Urinary bladder (tissue), 4 donors: ENCODE data around the gene PPP2R5C. TPM values are rescaled to one million over a fixed set of nuclear protein-coding genes. Genes with fewer than 3 reads are reported as not detected.

ENCODE experiments used
- DNase-seq: peaks from one replicate; pipeline ENCODE4 v3.0.0-alpha.2; 2015; ENCODE audit errors: extremely low spot score
- H3K27ac ChIP-seq: one replicate; pipeline ENCODE4 v1.5.1; 2013; ENCODE audit warnings: low read depth, mild to moderate bottlenecking, moderate library complexity
- H3K36me3 ChIP-seq: one replicate; pipeline ENCODE4 v1.6.1; 2013; ENCODE audit warnings: mild to moderate bottlenecking, moderate library complexity; ENCODE audit not compliant: insufficient read depth
- H3K4me1 ChIP-seq: one replicate; pipeline ENCODE4 v1.6.1; 2013; ENCODE audit warnings: mild to moderate bottlenecking, moderate library complexity; ENCODE audit not compliant: insufficient read depth
- H3K4me3 ChIP-seq: one replicate; pipeline ENCODE4 v1.5.1; 2013; ENCODE audit warnings: low read depth, low read length
- WGBS: extraction: QIAGEN DNeasy Blood & Tissue Kit; methylation state at CpG from one replicate; pipeline ENCODE4 v1.1.7; 2013; 5-methylcytosine and 5-hydroxymethylcytosine counted together
- polyA plus RNA-seq: library from polyadenylated mRNA; stranded (reverse); fragments of 200-250 nt; gene quantifications from one replicate; pipeline ENCODE4 v1.2.3, GENCODE V29; 2013
- small RNA-seq: library from RNA; depleted of rRNA; stranded (forward); fragments of <200 nt; gene quantifications from one replicate; pipeline ENCODE3, GENCODE V24; 2014
- total RNA-seq: library from RNA; depleted of rRNA; stranded (reverse); fragments of >200 nt; gene quantifications from one replicate; pipeline ENCODE4 v1.2.3, GENCODE V29; 2014
- donor health status: healthy with polysubstance abuse.
- donor health status: healthy.

The PPP2R5C gene
- total and polyA plus RNA-seq, 2 donors, result 85.4 to 118 TPM

DNA sequence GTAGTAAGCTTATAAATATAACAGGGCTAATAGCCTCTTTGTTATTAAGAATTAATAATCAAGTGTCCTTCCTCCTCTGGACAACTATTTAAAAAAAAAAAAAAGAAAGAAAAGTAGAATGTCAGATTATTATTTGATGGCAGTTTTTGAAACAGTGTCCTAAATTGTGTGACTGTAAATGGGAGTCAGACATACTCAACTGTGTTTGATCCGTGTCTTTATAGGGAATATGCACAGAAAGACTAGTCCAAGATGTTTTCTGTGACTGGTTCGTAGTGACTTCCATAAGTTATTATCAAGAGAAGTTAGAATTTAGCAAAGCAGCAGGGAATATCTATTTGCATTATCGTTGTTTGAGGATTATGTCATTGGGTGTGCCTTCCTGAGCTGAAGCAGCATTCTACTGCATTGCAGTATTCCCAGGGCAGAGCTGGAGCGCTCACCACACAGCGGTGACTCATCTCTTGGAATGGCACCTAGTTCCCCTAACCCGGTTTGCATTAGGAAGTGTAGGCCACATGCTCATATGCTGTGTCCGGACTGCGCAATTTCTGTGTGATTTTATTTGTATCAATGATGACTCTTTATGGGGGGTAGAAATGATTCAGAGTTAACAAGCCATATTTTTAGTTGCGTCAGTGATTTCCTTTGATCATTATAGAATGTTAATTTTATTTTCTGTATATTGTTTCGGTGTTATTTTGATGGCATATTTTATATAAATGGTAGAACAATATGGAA, 210.8 kb downstream of the PPP2R5C start:
- Histone ChIP-seq H3K36me3 (no peaks in the 10 kb centered on the region), H3K4me3 (no peak overlapping the region), H3K4me1 (no peaks in the 10 kb centered on the region), H3K27ac (peak overlapping the region; percentile 50)
- 20% methylated on average over 10 of the region's 10 CpGs for WGBS
- no peak for DNase-seq

DNA sequence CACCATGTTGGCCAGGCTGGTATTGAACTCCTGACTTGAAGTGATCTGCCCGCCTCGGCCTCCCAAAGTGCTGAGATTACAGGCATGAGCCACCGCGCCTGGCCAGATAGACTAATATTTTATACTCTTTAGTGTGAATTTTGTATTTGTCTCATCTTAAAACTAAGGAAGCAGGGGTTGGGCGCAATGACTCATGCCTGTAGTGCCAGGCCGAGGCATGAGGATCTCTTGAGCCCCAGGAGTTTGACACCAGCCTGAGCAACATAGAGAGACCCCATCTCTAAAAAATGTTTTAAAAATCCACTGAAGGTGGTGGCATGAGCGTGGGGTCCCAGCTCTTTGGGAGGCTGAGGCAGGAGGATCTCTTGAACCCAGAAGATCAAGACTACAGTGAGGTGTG, 211.8 kb downstream of the PPP2R5C start:
- no peak overlapping the region for H3K4me3 ChIP-seq
- no peak for DNase-seq
- no peaks in the 10 kb centered on the region for H3K4me1 ChIP-seq
- H3K27ac ChIP-seq, result no peak overlapping the region
- H3K36me3 ChIP-seq, result no peaks in the 10 kb centered on the region
- WGBS, result 92% methylated on average over 7 of the region's 7 CpGs

GRCh38 chr14:101975231-101975630, 213.7 kb downstream of the PPP2R5C start:
- DNase-seq, result no peak
- WGBS, result 89% methylated on average over 7 of the region's 7 CpGs
- Histone ChIP-seq H3K36me3 (peaks cover 5% of the 10 kb centered on the region), H3K27ac (no peak overlapping the region), H3K4me3 (no peak overlapping the region), H3K4me1 (no peaks in the 10 kb centered on the region)

Small RNA genes within 50 kb of the gene (small RNA-seq; reads per million reads assigned to genes)
- gene AL118558.2 (not detected), gene RNU6-790P (not detected)

Other genes starting within 250 kb of the PPP2R5C start
- 1.8 TPM for gene DIO3, start 200.2 kb upstream of the PPP2R5C start, total RNA-seq
- gene DIO3, start 200.2 kb upstream of the PPP2R5C start, polyA plus RNA-seq, result 14.1 TPM
- gene DYNC1H1, start 202.9 kb downstream of the PPP2R5C start, total RNA-seq, result 377 TPM
- 195 TPM for gene DYNC1H1, start 202.9 kb downstream of the PPP2R5C start, polyA plus RNA-seq